ENCODE data around the gene TMEM38B. TPM values are rescaled to one million over a fixed set of nuclear protein-coding genes. Genes with fewer than 3 reads are reported as not detected.

The TMEM38B gene, protein sequence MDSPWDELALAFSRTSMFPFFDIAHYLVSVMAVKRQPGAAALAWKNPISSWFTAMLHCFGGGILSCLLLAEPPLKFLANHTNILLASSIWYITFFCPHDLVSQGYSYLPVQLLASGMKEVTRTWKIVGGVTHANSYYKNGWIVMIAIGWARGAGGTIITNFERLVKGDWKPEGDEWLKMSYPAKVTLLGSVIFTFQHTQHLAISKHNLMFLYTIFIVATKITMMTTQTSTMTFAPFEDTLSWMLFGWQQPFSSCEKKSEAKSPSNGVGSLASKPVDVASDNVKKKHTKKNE
- total RNA-seq = 25.0 and 40.6 TPM in 2 replicates

DNA sequence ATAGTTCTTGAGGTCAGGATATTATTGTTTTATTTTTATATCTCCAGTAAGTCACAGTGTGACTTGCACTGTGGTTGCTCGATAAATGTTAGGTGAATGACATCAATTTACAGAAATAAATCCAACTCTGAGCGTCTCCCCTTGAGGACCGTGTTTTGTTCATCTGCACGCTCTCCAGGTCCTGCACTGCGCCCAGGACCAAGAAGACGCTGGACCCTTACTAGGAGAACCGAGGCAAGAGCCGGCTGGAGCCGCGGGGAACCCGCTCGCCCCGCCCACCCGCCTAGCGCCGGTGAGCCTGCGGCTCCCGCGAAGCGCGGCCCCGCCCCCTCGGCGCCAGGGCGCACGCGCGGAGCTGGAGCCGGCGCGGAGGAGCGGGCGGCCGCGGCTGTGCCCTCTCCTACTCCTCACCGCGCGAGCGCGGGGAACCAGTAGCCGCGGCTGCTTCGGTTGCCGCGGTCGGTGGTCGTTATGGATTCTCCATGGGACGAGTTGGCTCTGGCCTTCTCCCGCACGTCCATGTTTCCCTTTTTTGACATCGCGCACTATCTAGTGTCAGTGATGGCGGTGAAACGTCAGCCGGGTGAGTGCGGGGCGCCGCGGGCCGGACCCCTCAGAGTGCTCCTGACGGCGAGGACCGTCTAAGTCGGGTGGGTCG, at the start of gene TMEM38B:
TSS of gene TMEM38B (plus strand) at position 352 of the 658 bp plus-strand sequence. CDS start at position 472, 120 bp downstream.

DNA sequence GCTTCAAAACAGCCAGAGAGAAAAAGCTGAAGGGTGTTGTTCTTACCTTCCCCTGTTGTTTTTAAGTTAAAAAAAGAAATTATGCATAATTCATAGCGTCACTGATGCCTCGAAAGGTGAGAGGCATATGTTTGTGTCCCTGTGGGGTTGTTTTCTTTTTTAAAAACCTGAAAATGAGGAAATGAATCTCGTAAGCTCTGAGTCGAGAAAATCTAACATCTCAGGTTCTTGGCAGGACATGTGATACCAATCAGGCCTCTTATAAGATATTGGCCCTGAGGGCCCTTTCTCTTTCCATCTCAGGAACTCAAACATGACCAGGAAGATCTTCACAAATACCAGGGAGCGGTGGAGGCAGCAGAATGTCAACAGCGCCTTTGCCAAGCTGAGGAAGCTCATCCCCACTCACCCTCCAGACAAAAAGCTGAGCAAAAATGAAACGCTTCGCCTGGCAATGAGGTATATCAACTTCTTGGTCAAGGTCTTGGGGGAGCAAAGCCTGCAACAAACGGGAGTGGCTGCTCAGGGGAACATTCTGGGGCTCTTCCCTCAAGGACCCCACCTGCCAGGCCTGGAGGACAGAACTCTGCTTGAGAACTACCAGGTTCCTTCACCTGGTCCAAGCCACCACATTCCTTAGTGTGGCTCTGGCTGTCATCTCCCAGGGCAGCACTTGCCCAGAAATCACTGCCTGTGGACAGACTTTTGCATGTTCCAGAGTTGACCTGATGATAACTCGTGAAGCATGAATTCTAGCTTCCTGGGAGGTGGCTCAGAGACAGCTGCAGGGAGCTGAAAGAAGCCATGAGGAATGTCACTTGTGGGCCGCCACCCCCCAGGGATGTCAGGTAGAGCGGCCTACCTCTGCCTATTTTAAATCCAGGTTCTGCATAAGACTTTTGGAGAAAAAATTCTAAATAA, 31.9 kb upstream of the TMEM38B start, which contains the start of gene TAL2:
TSS of gene TAL2 (plus strand) at position 274 of the 921 bp plus-strand sequence. CDS start at position 314, 40 bp downstream.

Other genes with a start within 250 kb of the TMEM38B start
- gene FSD1L, start 246.5 kb upstream of the TMEM38B start, total RNA-seq = 9.9 and 12.6 TPM in 2 replicates
- 26.0 and 39.6 TPM in 2 replicates for gene FKTN, start 136.4 kb upstream of the TMEM38B start, total RNA-seq
- 0.12 and 0.22 TPM in 2 replicates for gene TAL2, start 32.1 kb upstream of the TMEM38B start, total RNA-seq